Measurements from ENCODE around the gene CXCL6.
A peak's percentile ranks its signal among the peaks of the same experiment; 100 is the strongest.

CXCL6 gene

DNA sequence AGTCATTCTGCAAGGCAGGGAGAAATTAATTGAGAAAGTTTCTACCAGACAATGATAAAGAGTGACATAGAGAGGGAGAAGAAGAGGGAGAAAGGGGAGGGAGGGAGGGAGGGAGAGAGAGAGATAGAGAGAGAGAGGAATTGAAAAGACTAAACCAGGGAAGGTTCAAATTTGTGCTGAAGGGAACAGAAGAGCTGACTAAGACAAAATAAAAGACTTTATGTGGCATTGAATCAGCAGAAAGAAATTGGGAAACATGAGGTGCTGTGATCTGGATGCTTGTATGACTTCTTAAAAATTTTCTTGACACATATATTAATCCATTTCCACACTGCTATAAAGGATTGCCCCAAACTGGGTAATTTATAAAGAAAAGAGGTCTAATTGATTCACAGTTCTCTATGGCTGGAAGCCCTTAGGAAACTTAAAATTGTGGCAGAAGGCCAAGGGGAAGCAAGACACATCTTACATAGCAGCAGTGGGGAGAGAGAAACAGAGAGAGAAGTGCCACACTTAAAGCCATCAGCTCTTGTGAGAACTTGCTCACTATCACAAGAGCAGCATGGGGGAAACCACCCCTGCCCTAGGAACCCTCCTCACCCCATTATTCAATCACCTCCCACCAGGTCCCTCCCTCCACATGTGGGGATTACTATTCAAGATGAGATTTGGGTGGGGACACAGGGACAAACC, 13.5 kb upstream of the CXCL6 start:
- H3K9me3 ChIP-seq (ENCODE audit: control extremely low read depth in 1 of 5, control insufficient read depth in 4 of 5, insufficient read depth in 2 of 5, low read depth in 1 of 5, low read length in 4 of 5) = peaks cover 0 to 11% (median 2%) of the 10 kb centered on the region in 5 experiments
- ChIA-PET CTCF (interaction anchor here (1.1 to 1.5 kb wide), 3 partner anchors 8 to 216 kb away, joined by 3 to 4 read pairs (median 3); partner anchors contain the start of gene CXCL3), POLR2A (no interaction called here)
- H3K36me3 ChIP-seq (ENCODE audit: control insufficient read depth in 4 of 4, insufficient read depth in 4 of 4, low read length in 3 of 4) = no peaks in the 10 kb centered on the region
- peak in 2 of 3 donors; percentile 47 to 49 for DNase-seq
- peaks cover 0 to under 1% (median 0%) of the 10 kb centered on the region in 4 experiments for H3K4me1 ChIP-seq (ENCODE audit: control extremely low read depth in 1 of 4, control insufficient read depth in 4 of 4, insufficient read depth in 4 of 4, low read length in 3 of 4)
- no peak overlapping the region for H3K27ac ChIP-seq (ENCODE audit: insufficient read depth in 1 of 2, low read depth in 1 of 2, low read length in 2 of 2, poor library complexity in 1 of 2, severe bottlenecking in 2 of 2)
- no peak overlapping the region for H3K4me3 ChIP-seq (ENCODE audit: control insufficient read depth in 1 of 7, extremely low read depth in 1 of 7, insufficient read depth in 4 of 7, low read depth in 2 of 7, low read length in 6 of 7)
- no peaks in the 10 kb centered on the region for H3K27me3 ChIP-seq (replicated peaks in 2 of 5; ENCODE audit: control insufficient read depth in 4 of 5, insufficient read depth in 5 of 5, low read length in 4 of 5)

GRCh38 chr4:73823760-73824159, 12.7 kb upstream of the CXCL6 start:
- peaks cover 0 to 2% (median under 1%) of the 10 kb centered on the region in 4 experiments for H3K4me1 ChIP-seq (ENCODE audit: control extremely low read depth in 1 of 4, control insufficient read depth in 4 of 4, insufficient read depth in 4 of 4, low read length in 3 of 4)
- H3K36me3 ChIP-seq (ENCODE audit: control insufficient read depth in 4 of 4, insufficient read depth in 4 of 4, low read length in 3 of 4) = no peaks in the 10 kb centered on the region
- H3K27me3 ChIP-seq (replicated peaks in 2 of 5; ENCODE audit: control insufficient read depth in 4 of 5, insufficient read depth in 5 of 5, low read length in 4 of 5) = no peaks in the 10 kb centered on the region
- ChIA-PET POLR2A (no interaction called here), CTCF (interaction anchor here (1.1 to 1.2 kb wide), 2 partner anchors 61 to 215 kb away, joined by 3 read pairs; partner anchors contain the start of gene CXCL3)
- H3K27ac ChIP-seq (ENCODE audit: insufficient read depth in 1 of 2, low read depth in 1 of 2, low read length in 2 of 2, poor library complexity in 1 of 2, severe bottlenecking in 2 of 2) = no peak overlapping the region
- no peak overlapping the region for H3K4me3 ChIP-seq (ENCODE audit: control insufficient read depth in 1 of 7, extremely low read depth in 1 of 7, insufficient read depth in 4 of 7, low read depth in 2 of 7, low read length in 6 of 7)
- peaks cover 0 to 11% (median 2%) of the 10 kb centered on the region in 5 experiments for H3K9me3 ChIP-seq (ENCODE audit: control extremely low read depth in 1 of 5, control insufficient read depth in 4 of 5, insufficient read depth in 2 of 5, low read depth in 1 of 5, low read length in 4 of 5)
- no peak for DNase-seq

GRCh38 chr4:73828956-73829355, 7.5 kb upstream of the CXCL6 start:
- no peak overlapping the region for H3K27ac ChIP-seq (ENCODE audit: insufficient read depth in 1 of 2, low read depth in 1 of 2, low read length in 2 of 2, poor library complexity in 1 of 2, severe bottlenecking in 2 of 2)
- H3K4me3 ChIP-seq (ENCODE audit: control insufficient read depth in 1 of 7, extremely low read depth in 1 of 7, insufficient read depth in 4 of 7, low read depth in 2 of 7, low read length in 6 of 7) = no peak overlapping the region
- peaks cover 3 to 25% (median 14%) of the 10 kb centered on the region in 4 experiments for H3K4me1 ChIP-seq (ENCODE audit: control extremely low read depth in 1 of 4, control insufficient read depth in 4 of 4, insufficient read depth in 4 of 4, low read length in 3 of 4)
- DNase-seq = peak in 2 of 3 donors; percentile 41 to 52
- 13% methylated on average over 1 of the region's 3 CpGs for WGBS (ENCODE audit: insufficient coverage)
- H3K27me3 ChIP-seq (replicated peaks in 2 of 5; ENCODE audit: control insufficient read depth in 4 of 5, insufficient read depth in 5 of 5, low read length in 4 of 5) = no peaks in the 10 kb centered on the region
- CTCF ChIA-PET = interaction anchor here (1.4 kb wide), 1 partner anchor 8 kb away, joined by 3 read pairs; the partner anchor contains the start of gene CXCL6
- POLR2A ChIA-PET = no interaction called here
- no peaks in the 10 kb centered on the region for H3K36me3 ChIP-seq (ENCODE audit: control insufficient read depth in 4 of 4, insufficient read depth in 4 of 4, low read length in 3 of 4)
- peaks cover 0 to 11% (median 2%) of the 10 kb centered on the region in 5 experiments for H3K9me3 ChIP-seq (ENCODE audit: control extremely low read depth in 1 of 5, control insufficient read depth in 4 of 5, insufficient read depth in 2 of 5, low read depth in 1 of 5, low read length in 4 of 5)

- Histone ChIP-seq H3K27ac (ENCODE audit: insufficient read depth in 1 of 2, low read depth in 1 of 2, low read length in 2 of 2, poor library complexity in 1 of 2, severe bottlenecking in 2 of 2) (no peak overlapping the region), H3K4me3 (ENCODE audit: control insufficient read depth in 1 of 7, extremely low read depth in 1 of 7, insufficient read depth in 4 of 7, low read depth in 2 of 7, low read length in 6 of 7) (no peak overlapping the region), H3K9me3 (ENCODE audit: control extremely low read depth in 1 of 5, control insufficient read depth in 4 of 5, insufficient read depth in 2 of 5, low read depth in 1 of 5, low read length in 4 of 5) (peaks cover 0 to 11% (median under 1%) of the 10 kb centered on the region in 5 experiments), H3K36me3 (ENCODE audit: control insufficient read depth in 4 of 4, insufficient read depth in 4 of 4, low read length in 3 of 4) (no peaks in the 10 kb centered on the region), H3K27me3 (replicated peaks in 2 of 5; ENCODE audit: control insufficient read depth in 4 of 5, insufficient read depth in 5 of 5, low read length in 4 of 5) (no peaks in the 10 kb centered on the region), H3K4me1 (ENCODE audit: control extremely low read depth in 1 of 4, control insufficient read depth in 4 of 4, insufficient read depth in 4 of 4, low read length in 3 of 4) (peaks cover 3 to 27% (median 17%) of the 10 kb centered on the region in 4 experiments)
- WGBS (ENCODE audit: insufficient coverage) = no CpG with 5 or more reads among the region's 2 CpGs
- ChIA-PET CTCF (interaction anchor here (1.9 kb wide), 1 partner anchor 9 kb away, joined by 4 read pairs; no protein-coding TSS in a partner anchor), POLR2A (no interaction called here)
- no peak for DNase-seq
These were observed 4.9 kb upstream of the CXCL6 start for GRCh38 chr4:73831569-73831968.

DNA sequence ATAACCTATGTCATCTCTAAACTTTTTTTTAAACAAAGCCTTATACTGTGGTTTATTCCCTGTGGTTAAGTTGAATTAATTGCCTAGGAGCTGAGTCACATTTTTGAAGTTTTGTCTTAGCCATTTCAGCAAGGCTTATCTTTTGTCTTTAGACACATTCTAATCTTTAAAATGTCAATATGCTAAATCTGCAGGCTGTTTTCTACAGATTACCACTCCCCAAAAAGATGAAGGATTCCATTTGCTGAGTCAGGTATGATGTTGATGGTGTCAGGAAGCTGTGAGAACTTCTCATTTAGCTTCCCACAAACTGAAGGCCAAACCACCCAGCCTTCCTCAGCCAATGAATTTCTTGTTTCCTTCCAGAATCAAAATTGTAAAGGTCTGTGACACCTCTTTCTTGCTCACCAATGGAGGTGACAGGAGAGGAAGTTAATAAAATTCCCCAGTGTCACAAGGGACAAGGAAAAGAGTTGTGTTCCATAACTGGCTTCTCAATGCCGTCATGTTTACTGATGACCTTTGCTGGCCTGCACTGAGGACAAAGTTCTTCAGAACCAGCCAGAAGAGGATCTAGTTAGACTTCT, 3.7 kb upstream of the CXCL6 start:
- DNase-seq = peak; percentile 56 to 92 (median 86)
- 86% methylated on average over 1 of the region's 1 CpG for WGBS (ENCODE audit: insufficient coverage)

DNA sequence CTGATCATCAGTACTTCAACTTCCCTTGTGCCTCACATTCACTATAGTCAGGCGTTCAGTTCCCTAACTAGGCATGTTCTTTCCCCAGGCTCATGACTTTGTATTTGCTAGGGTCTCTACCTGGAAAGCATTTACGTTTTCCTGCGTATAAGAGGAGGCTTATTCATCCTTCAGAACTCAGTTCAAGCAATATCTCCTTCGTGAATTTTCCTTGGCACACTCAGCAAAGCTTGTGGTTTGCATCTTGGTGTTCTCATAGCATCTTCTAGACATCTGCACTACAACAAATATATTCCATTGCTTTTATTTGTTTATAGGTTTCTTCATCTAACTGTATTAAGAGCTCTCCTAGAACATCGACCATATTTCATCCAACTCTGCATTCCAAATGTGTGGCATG, 2.6 kb downstream of the CXCL6 start:
- no peak overlapping the region for H3K27ac ChIP-seq (ENCODE audit: insufficient read depth in 1 of 2, low read depth in 1 of 2, low read length in 2 of 2, poor library complexity in 1 of 2, severe bottlenecking in 2 of 2)
- ChIA-PET POLR2A (no interaction called here), CTCF (no interaction called here)
- H3K4me1 ChIP-seq (ENCODE audit: control extremely low read depth in 1 of 4, control insufficient read depth in 4 of 4, insufficient read depth in 4 of 4, low read length in 3 of 4) = peaks cover 1 to 11% (median 5%) of the 10 kb centered on the region in 4 experiments
- WGBS (ENCODE audit: insufficient coverage) = 95% methylated on average over 4 of the region's 5 CpGs
- no peak for DNase-seq
- H3K4me3 ChIP-seq (ENCODE audit: control insufficient read depth in 1 of 7, extremely low read depth in 1 of 7, insufficient read depth in 4 of 7, low read depth in 2 of 7, low read length in 6 of 7) = no peak overlapping the region
- H3K27me3 ChIP-seq (replicated peaks in 2 of 5; ENCODE audit: control insufficient read depth in 4 of 5, insufficient read depth in 5 of 5, low read length in 4 of 5) = peaks cover 0 to 5% (median 3%) of the 10 kb centered on the region in 5 experiments
- no peaks in the 10 kb centered on the region for H3K36me3 ChIP-seq (ENCODE audit: control insufficient read depth in 4 of 4, insufficient read depth in 4 of 4, low read length in 3 of 4)
- no peaks in the 10 kb centered on the region for H3K9me3 ChIP-seq (ENCODE audit: control extremely low read depth in 1 of 5, control insufficient read depth in 4 of 5, insufficient read depth in 2 of 5, low read depth in 1 of 5, low read length in 4 of 5)

More for the DNA sequence above, 3.7 kb upstream of the CXCL6 start:
- H3K27ac ChIP-seq (ENCODE audit: insufficient read depth in 1 of 2, low read depth in 1 of 2, low read length in 2 of 2, poor library complexity in 1 of 2, severe bottlenecking in 2 of 2) = peak overlapping the region in 1 of 2 experiments; percentile 43
- peaks cover 0 to 2% (median 0%) of the 10 kb centered on the region in 5 experiments for H3K9me3 ChIP-seq (ENCODE audit: control extremely low read depth in 1 of 5, control insufficient read depth in 4 of 5, insufficient read depth in 2 of 5, low read depth in 1 of 5, low read length in 4 of 5)
- no peaks in the 10 kb centered on the region for H3K36me3 ChIP-seq (ENCODE audit: control insufficient read depth in 4 of 4, insufficient read depth in 4 of 4, low read length in 3 of 4)
- peaks cover 5 to 31% (median 21%) of the 10 kb centered on the region in 4 experiments for H3K4me1 ChIP-seq (ENCODE audit: control extremely low read depth in 1 of 4, control insufficient read depth in 4 of 4, insufficient read depth in 4 of 4, low read length in 3 of 4)
- CTCF ChIA-PET = interaction anchor here (1.1 to 1.7 kb wide), 4 partner anchors 14 to 265 kb away, joined by 3 to 4 read pairs (median 4); no protein-coding TSS in a partner anchor
- POLR2A ChIA-PET = interaction anchor here (0.6 kb wide), 1 partner anchor 125 kb away, joined by 3 read pairs; no protein-coding TSS in a partner anchor
- peaks cover 0 to 5% (median 3%) of the 10 kb centered on the region in 5 experiments for H3K27me3 ChIP-seq (replicated peaks in 2 of 5; ENCODE audit: control insufficient read depth in 4 of 5, insufficient read depth in 5 of 5, low read length in 4 of 5)
- H3K4me3 ChIP-seq (ENCODE audit: control insufficient read depth in 1 of 7, extremely low read depth in 1 of 7, insufficient read depth in 4 of 7, low read depth in 2 of 7, low read length in 6 of 7) = no peak overlapping the region

- WGBS (ENCODE audit: insufficient coverage) = no CpG with 5 or more reads among the region's 3 CpGs
- Histone ChIP-seq H3K4me1 (ENCODE audit: control extremely low read depth in 1 of 4, control insufficient read depth in 4 of 4, insufficient read depth in 4 of 4, low read length in 3 of 4) (peaks cover 1 to 11% (median 5%) of the 10 kb centered on the region in 4 experiments), H3K4me3 (ENCODE audit: control insufficient read depth in 1 of 7, extremely low read depth in 1 of 7, insufficient read depth in 4 of 7, low read depth in 2 of 7, low read length in 6 of 7) (no peak overlapping the region), H3K27me3 (replicated peaks in 2 of 5; ENCODE audit: control insufficient read depth in 4 of 5, insufficient read depth in 5 of 5, low read length in 4 of 5) (peaks cover 0 to 5% (median 3%) of the 10 kb centered on the region in 5 experiments), H3K27ac (ENCODE audit: insufficient read depth in 1 of 2, low read depth in 1 of 2, low read length in 2 of 2, poor library complexity in 1 of 2, severe bottlenecking in 2 of 2) (no peak overlapping the region), H3K36me3 (ENCODE audit: control insufficient read depth in 4 of 4, insufficient read depth in 4 of 4, low read length in 3 of 4) (no peaks in the 10 kb centered on the region), H3K9me3 (ENCODE audit: control extremely low read depth in 1 of 5, control insufficient read depth in 4 of 5, insufficient read depth in 2 of 5, low read depth in 1 of 5, low read length in 4 of 5) (no peaks in the 10 kb centered on the region)
- no peak for DNase-seq
- CTCF ChIA-PET = no interaction called here
- POLR2A ChIA-PET = no interaction called here
These were observed 3.2 kb downstream of the CXCL6 start for GRCh38 chr4:73839715-73840114.
